Measurements from ENCODE around the gene NXT2.

DNA sequence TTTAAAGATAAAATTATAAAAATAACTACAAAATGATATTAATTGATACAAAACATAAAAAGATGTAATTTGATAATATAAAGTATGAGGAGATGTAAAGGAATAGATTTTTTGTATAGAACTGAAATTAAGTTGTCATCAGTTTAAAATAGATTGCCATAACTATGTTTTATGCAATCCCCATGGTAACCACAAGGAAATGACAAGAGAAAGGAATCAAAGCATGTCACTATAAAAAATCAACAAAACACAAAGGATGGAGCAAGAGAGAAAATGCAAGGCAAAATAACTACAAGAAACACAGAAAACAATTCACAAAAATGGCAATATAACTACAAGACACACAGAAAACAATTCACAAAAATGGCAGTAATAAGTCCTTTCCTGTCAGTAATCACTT lies 27.7 kb upstream of the NXT2 start:
- TF ChIP-seq, protein P1, sequence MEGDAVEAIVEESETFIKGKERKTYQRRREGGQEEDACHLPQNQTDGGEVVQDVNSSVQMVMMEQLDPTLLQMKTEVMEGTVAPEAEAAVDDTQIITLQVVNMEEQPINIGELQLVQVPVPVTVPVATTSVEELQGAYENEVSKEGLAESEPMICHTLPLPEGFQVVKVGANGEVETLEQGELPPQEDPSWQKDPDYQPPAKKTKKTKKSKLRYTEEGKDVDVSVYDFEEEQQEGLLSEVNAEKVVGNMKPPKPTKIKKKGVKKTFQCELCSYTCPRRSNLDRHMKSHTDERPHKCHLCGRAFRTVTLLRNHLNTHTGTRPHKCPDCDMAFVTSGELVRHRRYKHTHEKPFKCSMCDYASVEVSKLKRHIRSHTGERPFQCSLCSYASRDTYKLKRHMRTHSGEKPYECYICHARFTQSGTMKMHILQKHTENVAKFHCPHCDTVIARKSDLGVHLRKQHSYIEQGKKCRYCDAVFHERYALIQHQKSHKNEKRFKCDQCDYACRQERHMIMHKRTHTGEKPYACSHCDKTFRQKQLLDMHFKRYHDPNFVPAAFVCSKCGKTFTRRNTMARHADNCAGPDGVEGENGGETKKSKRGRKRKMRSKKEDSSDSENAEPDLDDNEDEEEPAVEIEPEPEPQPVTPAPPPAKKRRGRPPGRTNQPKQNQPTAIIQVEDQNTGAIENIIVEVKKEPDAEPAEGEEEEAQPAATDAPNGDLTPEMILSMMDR (IDR thresholded peaks at IDR 0.05), result no peak
- no peak for TF ChIP-seq POLR2A (IDR thresholded peaks at IDR 0.05)
